Mesenchymal stem cell (in vitro differentiated cells and primary cell): ENCODE results near the gene ITGB5.

Source experiments
- DNase-seq: peaks from one replicate; pipeline ENCODE4 v3.0.0-alpha.2; 2013
- H2AFZ ChIP-seq: one replicate; pipeline ENCODE4 v1.6.1; 2013; ENCODE audit warnings: low read depth, mild to moderate bottlenecking, control low read depth, inconsistent platforms, low read length, moderate library complexity
- H2AK5ac ChIP-seq: 2 replicates; pipeline ENCODE4 v1.6.1; 2013; ENCODE audit warnings: low read length, moderate library complexity, mild to moderate bottlenecking, inconsistent platforms; ENCODE audit not compliant: severe bottlenecking
- H2BK120ac ChIP-seq: one replicate; pipeline ENCODE4 v1.6.1; 2013; ENCODE audit warnings: low read depth, mild to moderate bottlenecking, inconsistent platforms, low read length, moderate library complexity
- H2BK12ac ChIP-seq, 2 experiments: one replicate each; pipeline ENCODE4 v1.6.1; 2013; ENCODE audit warnings: inconsistent platforms in 2 of 2, low read length in 2 of 2, mild to moderate bottlenecking in 2 of 2, moderate library complexity in 2 of 2, control low read depth in 1 of 2
- H2BK15ac ChIP-seq: one replicate; pipeline ENCODE4 v1.6.1; 2013; ENCODE audit warnings: mild to moderate bottlenecking, low read depth, inconsistent platforms; ENCODE audit not compliant: poor library complexity, severe bottlenecking
- H2BK5ac ChIP-seq: 2 replicates; pipeline ENCODE4 v1.6.1; 2013; ENCODE audit warnings: low read depth, mild to moderate bottlenecking, low read length, control low read depth, inconsistent platforms; ENCODE audit not compliant: poor library complexity, severe bottlenecking
- H3K14ac ChIP-seq, 2 experiments: one replicate each; pipeline ENCODE4 v1.6.1; 2013; ENCODE audit warnings: inconsistent platforms in 2 of 2, low read length in 2 of 2, control low read depth in 1 of 2, mild to moderate bottlenecking in 1 of 2, moderate library complexity in 1 of 2
- H3K18ac ChIP-seq, 2 experiments: one replicate each; pipeline ENCODE4 v1.6.1; 2013; ENCODE audit warnings: inconsistent platforms in 2 of 2, low read length in 2 of 2, control low read depth in 1 of 2, low read depth in 1 of 2, mild to moderate bottlenecking in 1 of 2
- H3K23ac ChIP-seq, 2 experiments: one replicate each; pipeline ENCODE4 v1.6.1; 2013; ENCODE audit warnings: inconsistent platforms in 2 of 2, low read length in 2 of 2, mild to moderate bottlenecking in 2 of 2, moderate library complexity in 2 of 2, control low read depth in 1 of 2
- H3K27ac ChIP-seq: 2 replicates; pipeline ENCODE4 v1.5.1; 2013; ENCODE audit warnings: mild to moderate bottlenecking, moderate library complexity, low read length, control low read depth, inconsistent platforms; ENCODE audit not compliant: poor library complexity, severe bottlenecking
- H3K27me3 ChIP-seq, 2 experiments: 2 replicates each; pipeline versions ENCODE4 v1.6.1 to v1.7.0; 2013; ENCODE audit warnings: low read length in 2 of 2, mild to moderate bottlenecking in 2 of 2, moderate library complexity in 2 of 2, control low read depth in 1 of 2, inconsistent platforms in 1 of 2; ENCODE audit not compliant: control insufficient read depth in 1 of 2, insufficient read depth in 1 of 2
- H3K36me3 ChIP-seq, 2 experiments: 2 replicates each; pipeline versions ENCODE4 v1.6.1 to v1.7.0; 2013; ENCODE audit warnings: low read length in 2 of 2, control low read depth in 1 of 2, inconsistent platforms in 1 of 2, low read depth in 1 of 2, mild to moderate bottlenecking in 1 of 2; ENCODE audit not compliant: insufficient read depth in 2 of 2, control insufficient read depth in 1 of 2
- H3K4ac ChIP-seq, 2 experiments: one replicate each; pipeline ENCODE4 v1.6.1; 2013; ENCODE audit warnings: inconsistent platforms in 2 of 2, low read length in 2 of 2, mild to moderate bottlenecking in 2 of 2, moderate library complexity in 2 of 2, control low read depth in 1 of 2, low read depth in 1 of 2
- H3K4me1 ChIP-seq: 2 replicates; pipeline ENCODE4 v1.6.1; 2013; ENCODE audit warnings: low read depth, low read length, control low read depth; ENCODE audit not compliant: control insufficient read depth, insufficient read depth
- H3K4me2 ChIP-seq: 2 replicates; pipeline ENCODE4 v1.6.1; 2013; ENCODE audit warnings: low read length, mild to moderate bottlenecking, inconsistent platforms; ENCODE audit not compliant: poor library complexity, severe bottlenecking
- H3K4me3 ChIP-seq, 2 experiments: 2 replicates each; pipeline versions ENCODE4 v1.5.1 to v1.7.0; 2013; ENCODE audit warnings: low read length in 2 of 2, mild to moderate bottlenecking in 2 of 2, control low read depth in 1 of 2, low read depth in 1 of 2; ENCODE audit not compliant: insufficient read depth in 1 of 2
- H3K79me1 ChIP-seq: replicated peaks from 2 replicates; pipeline ENCODE4 v1.6.1; 2013; ENCODE audit warnings: mild to moderate bottlenecking, control low read depth, low read length, inconsistent platforms; ENCODE audit not compliant: poor library complexity, severe bottlenecking
- H3K9ac ChIP-seq: 2 replicates; pipeline ENCODE4 v1.7.0; 2013; ENCODE audit warnings: mild to moderate bottlenecking, low read length, moderate library complexity
- H3K9me3 ChIP-seq: 2 replicates; pipeline ENCODE4 v1.7.0; 2013; ENCODE audit warnings: mild to moderate bottlenecking, low read length; ENCODE audit not compliant: control insufficient read depth
- H4K8ac ChIP-seq: one replicate; pipeline ENCODE4 v1.6.1; 2013; ENCODE audit warnings: inconsistent platforms, mild to moderate bottlenecking, low read length, moderate library complexity
- H4K91ac ChIP-seq: one replicate; pipeline ENCODE4 v1.6.1; 2013; ENCODE audit warnings: mild to moderate bottlenecking, low read length, inconsistent platforms
- WGBS: methylation state at CpG from one replicate; pipeline ENCODE4 v1.1.7; 2013; ENCODE audit warnings: mixed read lengths; 5-methylcytosine and 5-hydroxymethylcytosine counted together

Gene ITGB5

GRCh38 chr3:124765197-124765840 is 121.8 kb downstream of the ITGB5 start:
- 94% methylated on average over 4 of the region's 5 CpGs for WGBS
- Histone ChIP-seq H3K4ac (no peak overlapping the region), H2BK15ac (no peak overlapping the region), H2AFZ (no peak overlapping the region), H3K9me3 (no peaks in the 10 kb centered on the region), H3K14ac (no peak overlapping the region), H3K18ac (peak overlapping the region in 1 of 2 experiments; percentile 38), H3K27ac (no peak overlapping the region), H3K36me3 (peaks cover 73 to 83% of the 10 kb centered on the region in 2 experiments), H3K79me1 (peaks cover 34% of the 10 kb centered on the region), H3K4me1 (peaks cover 10% of the 10 kb centered on the region), H2BK120ac (no peak overlapping the region), H4K8ac (no peak overlapping the region), H3K9ac (no peak overlapping the region), H3K27me3 (no peaks in the 10 kb centered on the region), H2BK12ac (no peak overlapping the region), H2AK5ac (no peak overlapping the region), H4K91ac (no peak overlapping the region), H2BK5ac (no peak overlapping the region), H3K4me3 (no peak overlapping the region), H3K4me2 (no peak overlapping the region), H3K23ac (no peak overlapping the region)
- DNase-seq = no peak

- no peak overlapping the region for H2BK120ac ChIP-seq
- 91% methylated on average over 5 of the region's 5 CpGs for WGBS
- H3K9ac ChIP-seq = no peak overlapping the region
- no peaks in the 10 kb centered on the region for H3K9me3 ChIP-seq
- H3K27ac ChIP-seq = no peak overlapping the region
- H3K79me1 ChIP-seq = peaks cover 29% of the 10 kb centered on the region
- H3K4me1 ChIP-seq = peaks cover 11% of the 10 kb centered on the region
- H2BK15ac ChIP-seq = no peak overlapping the region
- no peak for DNase-seq
- H3K14ac ChIP-seq = peak overlapping the region in 1 of 2 experiments; percentile 42
- H3K4ac ChIP-seq = no peak overlapping the region
- H4K91ac ChIP-seq = peak overlapping the region; percentile 3
- peak overlapping the region in 1 of 2 experiments; percentile 38 for H3K18ac ChIP-seq
- H2AFZ ChIP-seq = no peak overlapping the region
- H2BK5ac ChIP-seq = no peak overlapping the region
- no peak overlapping the region for H3K4me2 ChIP-seq
- peak overlapping the region in 1 of 2 experiments; percentile 31 for H2BK12ac ChIP-seq
- H3K36me3 ChIP-seq = peaks cover 68 to 77% of the 10 kb centered on the region in 2 experiments
- no peaks in the 10 kb centered on the region for H3K27me3 ChIP-seq
- no peak overlapping the region for H3K23ac ChIP-seq
- H4K8ac ChIP-seq = no peak overlapping the region
- H2AK5ac ChIP-seq = no peak overlapping the region
- H3K4me3 ChIP-seq = no peak overlapping the region
These were observed 122.4 kb downstream of the ITGB5 start for GRCh38 chr3:124764746-124765145.

- H2BK5ac ChIP-seq = no peak overlapping the region
- H3K9me3 ChIP-seq = no peaks in the 10 kb centered on the region
- H3K14ac ChIP-seq = no peak overlapping the region
- H3K4me2 ChIP-seq = no peak overlapping the region
- no peaks in the 10 kb centered on the region for H3K27me3 ChIP-seq
- H3K9ac ChIP-seq = no peak overlapping the region
- H3K18ac ChIP-seq = no peak overlapping the region
- H2AFZ ChIP-seq = no peak overlapping the region
- H3K79me1 ChIP-seq = peaks cover 21% of the 10 kb centered on the region
- no peak overlapping the region for H3K4ac ChIP-seq
- no peak for DNase-seq
- no peak overlapping the region for H2BK120ac ChIP-seq
- no peak overlapping the region for H4K8ac ChIP-seq
- H3K36me3 ChIP-seq = peaks cover 60 to 67% of the 10 kb centered on the region in 2 experiments
- H2BK15ac ChIP-seq = no peak overlapping the region
- H2AK5ac ChIP-seq = no peak overlapping the region
- H3K4me1 ChIP-seq = peaks cover 12% of the 10 kb centered on the region
- WGBS = 86% methylated on average over 15 of the region's 15 CpGs
- no peak overlapping the region for H3K27ac ChIP-seq
- H4K91ac ChIP-seq = no peak overlapping the region
- H3K23ac ChIP-seq = no peak overlapping the region
- H2BK12ac ChIP-seq = peak overlapping the region in 1 of 2 experiments; percentile 31
- no peak overlapping the region for H3K4me3 ChIP-seq
These were observed 123.4 kb downstream of the ITGB5 start for GRCh38 chr3:124763644-124764358.

- Histone ChIP-seq H4K91ac (no peak overlapping the region), H2BK15ac (no peak overlapping the region), H2BK5ac (no peak overlapping the region), H3K4me3 (no peak overlapping the region), H3K14ac (no peak overlapping the region), H4K8ac (no peak overlapping the region), H3K23ac (no peak overlapping the region), H3K9me3 (no peaks in the 10 kb centered on the region), H3K27me3 (no peaks in the 10 kb centered on the region), H2BK120ac (no peak overlapping the region), H3K4me1 (peaks cover 12% of the 10 kb centered on the region), H3K79me1 (peaks cover 18% of the 10 kb centered on the region), H2AFZ (no peak overlapping the region), H3K27ac (no peak overlapping the region), H3K18ac (no peak overlapping the region), H3K36me3 (peaks cover 58 to 61% of the 10 kb centered on the region in 2 experiments), H2AK5ac (no peak overlapping the region), H2BK12ac (no peak overlapping the region), H3K9ac (no peak overlapping the region), H3K4me2 (no peak overlapping the region), H3K4ac (no peak overlapping the region)
- WGBS = 97% methylated on average over 8 of the region's 8 CpGs
- DNase-seq = no peak
These were observed 124.0 kb downstream of the ITGB5 start for GRCh38 chr3:124763206-124763605.
